Erythroblast (primary cell): Measurements from ENCODE around the gene ASAP3.

Source experiments
- GATA1 ChIP-seq: IDR thresholded peaks from 2 replicates; pipeline ENCODE4 v1.6.1; 2011; ENCODE audit warnings: low read depth, mild to moderate bottlenecking, control low read depth, low read length, moderate library complexity
- POLR2A ChIP-seq: IDR thresholded peaks from 2 replicates; pipeline ENCODE4 v1.6.1; 2011; ENCODE audit warnings: mild to moderate bottlenecking, low read length

DNA sequence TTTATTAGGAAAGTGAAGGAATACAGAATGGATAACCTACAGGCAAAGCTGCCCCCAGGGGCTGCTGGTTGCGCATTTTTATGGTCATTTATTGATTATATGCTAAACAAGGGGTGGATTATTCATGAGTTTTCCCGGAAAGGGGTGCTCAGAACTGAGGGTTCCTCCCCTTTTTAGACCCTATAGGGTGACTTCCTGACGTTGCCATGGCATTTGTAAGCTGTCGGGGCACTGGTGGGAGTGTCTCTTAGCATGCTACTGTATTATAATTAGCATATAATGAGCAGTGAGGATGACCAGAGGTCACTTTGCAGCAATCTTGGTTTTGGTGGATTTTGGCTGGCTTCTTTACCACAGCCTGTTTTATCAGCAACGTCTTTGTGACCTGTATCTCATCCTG lies 5.9 kb upstream of the ASAP3 start:
- no peak for TF ChIP-seq POLR2A
- no peak for TF ChIP-seq GATA1
